ENCODE results near the gene POLR1A.

DNA sequence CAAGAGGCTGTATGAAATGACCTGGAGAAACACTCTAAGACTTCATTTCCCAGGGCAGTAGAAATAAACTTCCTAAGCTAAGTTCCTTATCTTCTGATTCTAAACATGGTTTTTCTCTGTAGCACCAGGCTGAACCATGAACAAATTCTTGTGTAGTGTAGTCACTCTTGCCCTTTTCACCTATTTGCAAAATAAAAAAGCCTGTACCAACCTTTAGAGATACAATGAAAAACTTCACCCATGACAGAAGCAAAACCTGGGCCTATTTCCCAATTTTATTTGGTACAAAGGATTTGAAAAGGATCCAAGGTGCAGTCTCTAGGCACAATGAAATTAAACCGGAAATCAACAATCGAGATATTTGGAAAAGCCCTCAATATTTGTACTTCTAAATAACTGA is 43.6 kb downstream of the POLR1A start:
- TF ChIP-seq, protein P1, sequence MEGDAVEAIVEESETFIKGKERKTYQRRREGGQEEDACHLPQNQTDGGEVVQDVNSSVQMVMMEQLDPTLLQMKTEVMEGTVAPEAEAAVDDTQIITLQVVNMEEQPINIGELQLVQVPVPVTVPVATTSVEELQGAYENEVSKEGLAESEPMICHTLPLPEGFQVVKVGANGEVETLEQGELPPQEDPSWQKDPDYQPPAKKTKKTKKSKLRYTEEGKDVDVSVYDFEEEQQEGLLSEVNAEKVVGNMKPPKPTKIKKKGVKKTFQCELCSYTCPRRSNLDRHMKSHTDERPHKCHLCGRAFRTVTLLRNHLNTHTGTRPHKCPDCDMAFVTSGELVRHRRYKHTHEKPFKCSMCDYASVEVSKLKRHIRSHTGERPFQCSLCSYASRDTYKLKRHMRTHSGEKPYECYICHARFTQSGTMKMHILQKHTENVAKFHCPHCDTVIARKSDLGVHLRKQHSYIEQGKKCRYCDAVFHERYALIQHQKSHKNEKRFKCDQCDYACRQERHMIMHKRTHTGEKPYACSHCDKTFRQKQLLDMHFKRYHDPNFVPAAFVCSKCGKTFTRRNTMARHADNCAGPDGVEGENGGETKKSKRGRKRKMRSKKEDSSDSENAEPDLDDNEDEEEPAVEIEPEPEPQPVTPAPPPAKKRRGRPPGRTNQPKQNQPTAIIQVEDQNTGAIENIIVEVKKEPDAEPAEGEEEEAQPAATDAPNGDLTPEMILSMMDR (IDR thresholded peaks at IDR 0.05; ENCODE audit: control extremely low read depth in 1 of 3, insufficient read depth in 1 of 3, low read depth in 1 of 3, low read length in 3 of 3), result no peak
- TF ChIP-seq SIN3A (conservative IDR thresholded peaks at IDR 0.05 in 1 of 2, IDR thresholded peaks at IDR 0.05 in 1 of 2; ENCODE audit: low read depth in 1 of 2, low read length in 2 of 2) (no peak), POLR2A (IDR thresholded peaks at IDR 0.05; ENCODE audit: control extremely low read depth in 1 of 2, low read depth in 2 of 2, low read length in 2 of 2) (no peak), SRF (IDR thresholded peaks at IDR 0.05; ENCODE audit: low read depth, low read length) (no peak), NRF1 (IDR thresholded peaks at IDR 0.05; ENCODE audit: low read depth, low read length) (no peak), CHD2 (IDR thresholded peaks at IDR 0.05; ENCODE audit: low read length) (no peak), EZH2 (IDR thresholded peaks at IDR 0.05; ENCODE audit: low read depth, low read length, severe bottlenecking) (no peak), EP300 (IDR thresholded peaks at IDR 0.05; ENCODE audit: borderline replicate concordance in 1 of 2, low read depth in 2 of 2, low read length in 2 of 2) (no peak), MAFK (IDR thresholded peaks at IDR 0.05; ENCODE audit: low read depth, low read length) (no peak), TAF1 (IDR thresholded peaks at IDR 0.05; ENCODE audit: low read depth, low read length) (no peak)
- TF ChIP-seq, protein P2, sequence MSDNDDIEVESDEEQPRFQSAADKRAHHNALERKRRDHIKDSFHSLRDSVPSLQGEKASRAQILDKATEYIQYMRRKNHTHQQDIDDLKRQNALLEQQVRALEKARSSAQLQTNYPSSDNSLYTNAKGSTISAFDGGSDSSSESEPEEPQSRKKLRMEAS (IDR thresholded peaks at IDR 0.05), result no peak

All from H1 (cell line).